Measurements from ENCODE around the gene SH3RF3.

- TF ChIP-seq CTCF (IDR thresholded peaks at IDR 0.05): no peak
- no peak for TF ChIP-seq POLR2A (IDR thresholded peaks at IDR 0.05)
Measured at GRCh38 chr2:109521233-109522062, 392.4 kb downstream of the SH3RF3 start.

Data from adrenal gland (tissue), 5 donors.